Dermis microvascular lymphatic vessel endothelial cell (primary cell): ENCODE measurements around the gene PTGDS. TPM values are rescaled to one million over a fixed set of nuclear protein-coding genes. Genes with fewer than 3 reads are reported as not detected.

ENCODE experiments used
- DNase-seq, 2 donors: peaks; one replicate each; pipeline versions ENCODE4 v3.0.0 to v3.0.0-alpha.2; 2010; ENCODE audit warnings: low read depth in 2 of 2
- total RNA-seq: library from RNA; depleted of rRNA; stranded (reverse); fragments of >200 nt; gene quantifications from 2 replicates; pipeline ENCODE4 v1.2.1, GENCODE V29; 2014

The PTGDS gene
- total RNA-seq, 1 donor from 2014 or later: 0.13 TPM

DNA sequence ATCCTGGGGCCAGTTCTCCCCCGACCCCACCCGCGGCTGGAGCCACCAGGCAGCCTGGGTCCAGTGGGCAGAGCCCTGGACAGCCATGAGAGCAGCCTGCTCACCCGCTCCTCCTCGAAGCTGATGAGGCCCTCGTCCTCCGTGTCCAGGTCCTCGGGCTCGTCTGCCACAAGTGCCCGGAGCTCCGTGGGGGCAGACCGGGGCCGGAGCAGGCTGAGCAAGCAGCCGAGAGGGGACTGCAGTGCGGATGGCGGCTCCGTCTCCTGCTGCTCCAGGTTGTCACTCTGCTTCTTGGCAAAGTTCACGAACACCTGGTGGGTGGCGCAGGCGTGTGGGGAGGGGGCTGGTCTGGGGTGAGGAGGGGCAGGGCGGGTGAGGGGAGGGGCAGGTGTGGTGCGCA lies 31.0 kb downstream of the PTGDS start:
- DNase-seq: no peak

GRCh38 chr9:137009217-137009616 lies 31.9 kb downstream of the PTGDS start:
- no peak for DNase-seq

DNA sequence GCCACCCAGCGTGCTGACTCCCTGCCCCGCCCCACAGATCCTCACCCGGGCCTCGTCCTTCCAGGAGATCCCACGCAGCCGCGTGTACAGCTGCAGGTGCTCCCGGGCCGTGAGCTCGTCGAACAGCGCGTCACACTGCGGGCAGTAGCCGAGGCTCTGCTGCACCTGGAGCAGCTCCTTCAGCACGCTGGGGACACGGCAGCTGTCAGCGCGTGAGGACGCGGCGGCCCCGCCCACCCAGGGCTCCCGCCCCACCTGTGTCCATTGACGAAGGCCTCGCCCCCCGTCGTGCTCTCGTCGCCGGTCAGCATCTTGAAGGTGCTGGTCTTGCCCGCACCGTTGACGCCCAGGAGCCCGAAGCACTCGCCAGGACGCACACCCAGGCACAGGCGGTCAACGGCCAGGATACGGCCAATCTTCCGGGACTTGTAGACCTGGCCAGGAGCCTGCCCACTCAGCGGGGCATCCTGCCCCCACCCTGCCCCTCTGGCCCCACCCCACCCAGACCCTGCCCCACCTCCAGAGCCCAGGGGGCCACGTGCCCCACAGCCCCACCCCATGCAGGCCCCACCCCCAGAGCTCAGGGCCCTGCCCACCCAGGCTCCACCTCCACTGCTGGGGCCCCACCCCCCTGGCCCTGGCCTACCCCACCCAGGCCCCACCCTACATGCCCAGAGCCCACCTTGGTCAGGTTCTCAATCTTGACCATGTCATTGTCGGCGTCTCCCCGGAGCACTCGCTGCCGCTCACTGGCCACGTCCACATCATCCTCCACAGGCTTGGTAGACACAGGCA lies 32.8 kb downstream of the PTGDS start:
- DNase-seq: no peak

DNA sequence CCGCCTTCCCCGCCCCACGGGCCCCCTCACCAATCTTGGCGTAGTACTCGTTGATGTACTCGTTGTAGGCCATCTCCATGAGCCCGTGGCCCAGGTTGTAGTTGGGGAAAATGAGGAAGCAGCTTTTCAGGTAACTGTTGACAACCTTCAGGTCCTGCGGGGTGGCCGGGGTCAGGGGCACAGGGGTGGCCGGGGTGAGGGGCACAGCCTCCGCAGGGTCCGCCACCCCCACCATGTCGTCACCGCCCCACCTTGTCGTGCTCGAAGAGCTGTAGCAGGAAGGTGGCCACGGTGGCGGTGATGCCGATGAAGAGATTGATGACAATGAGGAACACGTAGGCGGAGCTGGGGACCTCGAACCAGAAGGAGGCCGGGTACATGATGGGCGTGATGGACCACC lies 33.9 kb downstream of the PTGDS start:
- no peak for DNase-seq

DNA sequence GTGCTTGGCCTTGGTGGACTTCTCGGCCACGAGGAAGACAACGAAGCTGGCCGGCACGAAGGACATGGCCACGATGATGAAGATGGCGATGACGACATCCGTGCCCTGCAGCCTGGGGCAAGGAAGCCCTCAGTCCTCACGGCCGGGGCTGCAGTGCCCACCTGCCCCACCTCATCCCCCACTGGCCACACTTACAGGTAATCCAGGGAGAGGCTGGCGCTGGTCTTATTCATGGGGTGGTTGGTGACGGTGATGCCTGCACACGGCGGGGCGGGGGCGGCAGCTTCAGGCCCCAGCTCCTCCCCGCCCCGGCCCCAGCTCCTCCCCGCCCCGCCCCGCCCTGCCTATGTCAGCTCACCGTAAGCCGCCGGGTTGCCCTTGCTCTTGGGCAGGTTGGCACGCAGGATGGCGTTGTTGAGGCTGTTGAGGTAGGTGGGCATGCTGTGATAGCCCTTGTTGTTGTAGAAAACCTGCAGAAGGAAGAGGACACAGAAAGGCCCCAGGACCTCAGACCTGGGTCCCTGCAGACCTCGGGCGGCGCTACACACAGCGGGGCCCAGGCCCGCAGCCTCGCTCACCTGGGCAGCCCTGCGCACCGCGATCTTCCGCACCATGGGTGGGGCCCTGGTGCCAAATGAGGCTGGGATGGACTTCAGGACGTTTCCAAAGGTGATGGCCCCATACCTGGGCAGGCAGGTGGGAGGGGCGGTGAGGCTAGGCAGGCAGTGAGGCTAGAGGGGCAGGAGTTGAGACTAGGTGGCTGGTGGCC lies 34.8 kb downstream of the PTGDS start:
- DNase-seq: no peak

DNA sequence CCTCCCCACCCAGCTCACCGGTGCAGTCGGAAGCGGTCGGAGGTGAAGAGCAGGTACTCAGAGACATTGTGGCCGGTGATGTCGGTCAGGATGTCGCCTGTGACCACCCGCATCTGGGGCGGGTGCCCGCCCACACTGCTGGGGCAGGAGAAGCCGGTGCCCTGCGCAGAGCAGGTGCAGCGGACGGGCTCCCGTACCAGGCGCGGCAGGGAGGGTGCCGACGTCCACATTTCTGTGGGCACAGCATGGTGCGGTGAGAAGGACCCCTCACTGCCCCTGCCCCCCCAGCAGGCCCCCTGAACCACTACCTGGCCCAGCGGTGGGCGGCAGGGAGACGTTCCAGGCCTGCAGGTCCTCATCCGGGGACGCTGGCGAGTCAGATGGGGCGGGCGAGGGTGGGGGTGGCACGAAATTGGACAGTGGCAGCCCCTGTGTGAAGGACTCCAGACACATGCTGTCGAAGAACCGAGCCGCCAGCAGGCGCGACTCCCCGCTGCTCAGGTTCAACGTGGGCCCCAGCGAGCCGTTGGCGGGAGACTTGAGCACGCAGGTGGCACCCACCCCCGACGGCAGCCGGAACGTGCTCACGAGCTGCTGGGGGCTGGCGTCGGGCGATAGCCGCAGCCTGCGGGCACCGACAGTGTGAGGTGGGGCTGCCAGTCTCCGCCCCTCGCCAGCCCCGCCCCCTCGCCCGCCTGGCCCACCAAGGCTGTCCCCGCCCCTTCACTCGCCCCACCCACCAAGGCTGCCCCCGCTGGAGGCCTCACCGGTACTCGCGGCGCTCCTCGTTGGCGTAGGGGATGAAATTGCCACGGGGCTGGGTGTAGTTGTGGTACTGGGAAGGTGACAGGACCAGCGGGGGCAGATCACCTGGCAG lies 35.6 kb downstream of the PTGDS start:
- no peak for DNase-seq

- DNase-seq: no peak
Observed at GRCh38 chr9:137013571-137013940, 36.3 kb downstream of the PTGDS start.

DNA sequence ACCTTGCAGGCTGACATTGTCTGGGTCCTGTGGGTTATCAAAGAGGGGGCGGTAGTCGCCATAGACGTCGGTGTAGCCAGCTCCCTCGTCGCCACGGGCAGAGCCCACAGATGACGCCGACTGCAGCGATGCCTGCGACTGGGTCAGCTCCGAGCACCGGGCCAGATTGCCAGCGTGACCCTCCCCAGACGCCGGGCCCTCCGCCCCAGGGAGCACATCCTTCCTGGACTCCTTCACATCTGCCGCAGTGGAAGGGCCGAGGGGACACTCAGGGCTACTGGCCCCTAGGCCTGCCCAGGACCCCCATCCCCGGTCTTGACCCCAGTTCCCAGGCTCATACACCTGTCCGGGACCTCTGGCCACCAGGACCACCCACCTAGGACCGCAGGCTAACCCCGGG lies 36.9 kb downstream of the PTGDS start:
- no peak for DNase-seq

DNA sequence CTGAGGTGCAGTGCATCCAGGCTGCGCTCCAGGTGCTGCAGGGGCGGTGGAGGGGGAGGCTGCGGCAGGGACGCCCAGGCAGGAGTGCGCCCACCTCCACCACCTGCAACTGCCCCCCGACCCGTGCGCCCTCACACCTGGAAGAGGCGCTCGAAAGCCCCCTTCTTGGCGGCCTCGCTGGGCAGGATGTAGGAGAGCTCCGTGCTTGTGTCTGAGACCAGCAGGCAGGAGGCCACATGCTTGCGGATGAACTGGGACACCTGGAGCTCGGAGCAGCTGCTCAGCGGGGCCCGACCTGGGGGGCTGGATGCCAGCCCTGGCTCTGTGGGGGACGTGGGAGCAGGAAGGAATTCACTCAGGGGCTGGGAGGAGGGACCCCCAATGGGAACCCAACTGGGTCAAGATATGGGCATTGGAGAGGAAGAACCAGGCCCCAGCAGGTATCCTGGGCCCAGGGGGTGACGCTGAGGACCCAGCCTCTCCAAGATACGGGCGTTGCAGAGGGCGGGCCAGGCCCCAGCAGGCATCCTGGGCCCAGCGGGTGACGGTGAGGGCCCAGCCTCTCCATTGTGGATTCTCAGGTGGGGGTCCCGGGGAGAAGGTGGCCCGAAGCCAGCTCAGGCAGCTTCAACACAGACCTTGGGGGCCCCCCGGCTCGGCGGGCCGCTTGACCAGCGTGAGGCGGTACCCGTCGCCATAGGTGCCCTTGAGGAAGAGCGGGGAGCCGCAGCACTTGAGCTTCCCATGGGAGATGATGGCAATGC lies 37.7 kb downstream of the PTGDS start:
- no peak for DNase-seq

- DNase-seq: no peak
Observed at GRCh38 chr9:137015540-137015930, 38.2 kb downstream of the PTGDS start.

- DNase-seq: no peak
Observed at GRCh38 chr9:137015976-137016375, 38.7 kb downstream of the PTGDS start.

- no peak for DNase-seq
Observed at GRCh38 chr9:137016436-137016835, 39.1 kb downstream of the PTGDS start.

DNA sequence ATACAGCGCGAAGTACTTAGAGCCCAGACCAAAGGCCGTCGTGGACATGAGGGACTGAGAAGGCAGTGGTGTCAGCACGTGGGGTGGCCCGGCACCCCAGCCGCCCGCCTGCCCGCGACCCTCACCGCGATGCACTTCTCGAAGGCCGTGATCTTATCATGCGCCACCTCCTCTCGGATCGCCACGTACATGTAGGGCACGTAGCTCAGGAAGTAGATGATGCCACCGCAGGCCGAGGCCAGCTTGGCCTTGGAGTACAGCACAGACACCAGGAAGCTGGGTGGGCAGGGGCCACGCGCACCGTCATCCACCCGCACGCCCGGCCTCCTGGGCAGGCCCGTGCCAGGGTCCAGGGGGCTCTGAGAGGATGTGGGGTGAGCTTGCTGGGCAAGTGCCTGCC lies 39.8 kb downstream of the PTGDS start:
- DNase-seq: no peak

GRCh38 chr9:137017791-137018497 lies 40.6 kb downstream of the PTGDS start:
- no peak for DNase-seq

- no peak for DNase-seq
Observed at GRCh38 chr9:137018761-137019559, 41.7 kb downstream of the PTGDS start.

DNA sequence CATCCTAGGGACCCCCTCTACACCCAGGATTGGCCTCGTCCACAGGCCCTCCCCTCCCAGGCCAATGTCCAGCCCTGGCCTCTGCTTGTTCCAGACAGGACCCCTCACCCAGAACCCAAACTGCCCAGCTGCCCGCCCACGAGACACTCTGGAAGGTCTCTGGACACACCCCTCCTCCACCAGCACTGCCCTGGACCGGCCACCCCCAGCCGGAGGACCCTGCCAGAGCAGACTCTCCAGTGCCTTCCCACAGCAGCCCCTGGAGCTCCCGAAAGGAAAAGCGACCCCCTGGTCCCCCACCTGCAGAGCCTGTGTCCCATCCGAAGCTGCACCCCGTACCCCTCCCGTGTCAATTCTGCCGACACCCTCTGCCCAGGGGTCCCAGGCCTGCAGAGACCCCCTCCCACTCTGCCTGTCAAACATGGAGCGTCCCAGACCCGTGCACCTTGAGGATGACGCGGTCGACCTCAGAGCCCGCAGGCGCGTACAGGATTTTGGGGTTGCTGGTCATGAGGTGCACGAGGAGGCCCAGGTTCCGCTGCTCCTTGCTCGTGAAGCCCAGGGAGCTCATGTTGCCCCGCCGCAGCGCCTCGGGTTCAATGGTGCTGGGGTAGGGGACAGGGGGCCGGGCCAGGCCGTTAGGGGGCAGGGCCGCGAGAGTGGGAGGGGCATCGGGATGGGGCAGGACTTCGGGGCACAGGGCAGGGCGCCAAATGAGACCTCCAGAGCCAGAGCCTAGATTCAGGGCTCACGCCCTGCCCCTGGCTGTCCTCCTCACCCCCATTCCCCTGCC lies 42.8 kb downstream of the PTGDS start:
- DNase-seq: no peak

DNA sequence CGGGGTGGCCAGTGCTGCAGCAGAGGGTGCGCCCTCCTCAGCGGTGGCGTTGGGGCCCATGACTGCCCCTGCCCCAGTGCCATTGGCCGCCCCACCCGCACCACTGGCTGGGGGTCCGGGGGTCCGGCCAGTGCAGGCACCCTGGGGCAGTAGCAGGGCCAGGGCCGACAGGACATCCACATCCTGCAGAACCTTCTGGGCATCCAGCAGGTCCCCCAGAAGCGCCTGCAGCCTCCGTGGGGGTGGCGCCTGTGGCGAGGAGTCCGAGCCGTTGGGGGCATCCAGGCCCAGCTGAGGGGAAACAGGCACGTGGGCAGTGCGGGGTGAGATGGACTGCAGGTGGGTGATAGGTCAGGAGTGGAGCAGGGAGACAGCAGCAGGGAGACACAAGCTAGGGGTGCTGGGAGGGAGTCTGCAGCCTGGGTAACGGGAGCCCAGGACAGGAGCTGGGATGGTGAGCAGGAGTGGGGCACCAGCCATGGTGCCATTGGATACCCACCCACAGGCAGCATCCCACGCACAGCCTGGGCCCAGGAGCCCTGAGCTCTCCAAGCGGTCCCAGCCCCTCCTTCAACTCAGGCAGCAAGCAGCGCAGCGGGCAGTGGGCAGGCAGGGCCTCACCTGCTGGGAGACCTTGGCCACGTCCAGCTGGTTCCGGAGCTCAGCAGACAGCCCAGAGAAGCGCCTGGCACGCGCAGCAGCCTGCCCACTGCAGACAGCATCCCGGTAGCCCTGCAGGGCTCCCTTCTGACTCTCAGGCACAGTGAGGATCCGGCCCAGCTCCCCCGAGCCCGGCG lies 43.7 kb downstream of the PTGDS start:
- no peak for DNase-seq

DNA sequence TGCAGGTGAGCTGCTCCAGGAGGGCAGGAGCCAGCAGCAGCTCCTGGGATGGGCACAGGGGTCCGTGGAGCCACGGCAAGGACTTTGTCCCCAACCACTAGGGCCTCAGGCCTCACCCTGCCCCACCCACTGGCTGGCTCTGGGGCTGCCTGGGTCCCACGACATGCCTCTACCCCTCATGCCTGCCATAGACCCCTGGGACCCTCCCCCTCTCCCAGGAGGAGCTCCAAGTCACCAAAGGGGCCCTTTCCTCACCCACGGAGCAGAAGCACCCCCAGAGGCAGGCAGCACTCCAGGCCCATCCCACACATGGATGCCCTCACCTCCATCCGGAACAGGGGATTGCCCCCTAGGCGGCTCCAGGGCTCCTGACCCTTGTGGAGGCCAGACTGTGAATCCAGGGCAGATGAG lies 44.3 kb downstream of the PTGDS start:
- no peak for DNase-seq
